ENCODE data around the gene COG4. TPM values are rescaled to one million over a fixed set of nuclear protein-coding genes. Genes with fewer than 3 reads are reported as not detected.

COG4 gene
- total RNA-seq, 1 experiment from 2014 or later, result 35.5 TPM

GRCh38 chr16:70474320-70475053, 48.9 kb downstream of the COG4 start:
- no peaks in the 10 kb centered on the region for H3K79me2 ChIP-seq (ENCODE audit: low read length)
- peaks cover 19% of the 10 kb centered on the region for H3K4me1 ChIP-seq (ENCODE audit: insufficient read depth, low read length)
- no peak for ATAC-seq
- no peak overlapping the region for H3K27ac ChIP-seq (ENCODE audit: low read length)
- ChIA-PET CTCF (no interaction called here), POLR2A (ENCODE audit: unreplicated experiment) (no interaction called here)
- no peaks in the 10 kb centered on the region for H3F3A ChIP-seq (ENCODE audit: low read length, unreplicated experiment)
- H3K27me3 ChIP-seq (ENCODE audit: low read length), result no peaks in the 10 kb centered on the region
- no peak for DNase-seq
- H2AFZ ChIP-seq (ENCODE audit: low read length), result no peak overlapping the region
- H3K9me3 ChIP-seq (ENCODE audit: low read length), result no peaks in the 10 kb centered on the region
- H3K4me2 ChIP-seq (ENCODE audit: low read length), result no peak overlapping the region
- no peak overlapping the region for H3K4me3 ChIP-seq (ENCODE audit: low read length)
- H4K20me1 ChIP-seq (ENCODE audit: low read length), result no peaks in the 10 kb centered on the region
- no peaks in the 10 kb centered on the region for H3K9me2 ChIP-seq (replicated peaks; ENCODE audit: low read length)
- H3K36me3 ChIP-seq (ENCODE audit: low read depth, low read length), result no peaks in the 10 kb centered on the region
- no TSS peak for BruUV-seq (replicated peaks)
- H3K9ac ChIP-seq (ENCODE audit: low read length), result no peak overlapping the region
- TF ChIP-seq EZH2phosphoT487 (IDR thresholded peaks at IDR 0.05; ENCODE audit: borderline replicate concordance, low read length), result no peak
- no peak for TF ChIP-seq CTCF (conservative IDR thresholded peaks at IDR 0.05; ENCODE audit: low read depth, low read length)
- no peak for TF ChIP-seq EZH2 (IDR thresholded peaks at IDR 0.05; ENCODE audit: low read length, unreplicated experiment)
- intact Hi-C loops (cut with micrococcal nuclease), result no loop called here

GRCh38 chr16:70473446-70474319, 49.7 kb downstream of the COG4 start:
- H2AFZ ChIP-seq (ENCODE audit: low read length), result no peak overlapping the region
- H3K36me3 ChIP-seq (ENCODE audit: low read depth, low read length), result no peaks in the 10 kb centered on the region
- H3K79me2 ChIP-seq (ENCODE audit: low read length), result no peaks in the 10 kb centered on the region
- no peaks in the 10 kb centered on the region for H4K20me1 ChIP-seq (ENCODE audit: low read length)
- POLR2A ChIA-PET (ENCODE audit: unreplicated experiment), result no interaction called here
- no peak for DNase-seq
- peaks cover 19% of the 10 kb centered on the region for H3K4me1 ChIP-seq (ENCODE audit: insufficient read depth, low read length)
- no peaks in the 10 kb centered on the region for H3K27me3 ChIP-seq (ENCODE audit: low read length)
- no peaks in the 10 kb centered on the region for H3K9me3 ChIP-seq (ENCODE audit: low read length)
- H3K9me2 ChIP-seq (replicated peaks; ENCODE audit: low read length), result no peaks in the 10 kb centered on the region
- no peak overlapping the region for H3K4me3 ChIP-seq (ENCODE audit: low read length)
- H3K27ac ChIP-seq (ENCODE audit: low read length), result no peak overlapping the region
- no peak overlapping the region for H3K4me2 ChIP-seq (ENCODE audit: low read length)
- intact Hi-C loops (cut with micrococcal nuclease), result no loop called here
- H3F3A ChIP-seq (ENCODE audit: low read length, unreplicated experiment), result no peaks in the 10 kb centered on the region
- no peak for ATAC-seq
- TF ChIP-seq EZH2phosphoT487 (IDR thresholded peaks at IDR 0.05; ENCODE audit: borderline replicate concordance, low read length) (no peak), CTCF (conservative IDR thresholded peaks at IDR 0.05; ENCODE audit: low read depth, low read length) (no peak), EZH2 (IDR thresholded peaks at IDR 0.05; ENCODE audit: low read length, unreplicated experiment) (no peak)
- H3K9ac ChIP-seq (ENCODE audit: low read length), result no peak overlapping the region
- CTCF ChIA-PET, result no interaction called here
- BruUV-seq (replicated peaks), result no TSS peak
